BE2C (cell line): ENCODE results near the gene NRXN2.

ENCODE experiments used
- DNase-seq: peaks from one replicate; pipeline ENCODE4 v3.0.0-alpha.2; 2020
- H3K27me3 ChIP-seq: fragments of 250-450 bp; sonication (Bioruptor Pico); 2 replicates; pipeline ENCODE4 v1.5.1; 2020; ENCODE audit warnings: mild to moderate bottlenecking
- H3K36me3 ChIP-seq: fragments of 250-450 bp; sonication (Bioruptor Pico); 2 replicates; pipeline ENCODE4 v1.5.1; 2020; ENCODE audit warnings: mild to moderate bottlenecking
- H3K4me1 ChIP-seq: fragments of 250-450 bp; sonication (Bioruptor Pico); 2 replicates; pipeline ENCODE4 v1.5.1; 2020
- H3K4me3 ChIP-seq: 2 replicates; pipeline ENCODE4 v1.5.1; 2011; ENCODE audit warnings: low read depth, low read length
- H3K9me3 ChIP-seq: fragments of 250-450 bp; sonication (Bioruptor Pico); 2 replicates; pipeline ENCODE4 v1.5.1; 2020
- TF ChIP-seq, protein P1 (sequence below): IDR thresholded peaks from 2 replicates; pipeline ENCODE4 v1.5.1; 2012; ENCODE audit warnings: mild to moderate bottlenecking, low read depth, low read length

NRXN2 gene

DNA sequence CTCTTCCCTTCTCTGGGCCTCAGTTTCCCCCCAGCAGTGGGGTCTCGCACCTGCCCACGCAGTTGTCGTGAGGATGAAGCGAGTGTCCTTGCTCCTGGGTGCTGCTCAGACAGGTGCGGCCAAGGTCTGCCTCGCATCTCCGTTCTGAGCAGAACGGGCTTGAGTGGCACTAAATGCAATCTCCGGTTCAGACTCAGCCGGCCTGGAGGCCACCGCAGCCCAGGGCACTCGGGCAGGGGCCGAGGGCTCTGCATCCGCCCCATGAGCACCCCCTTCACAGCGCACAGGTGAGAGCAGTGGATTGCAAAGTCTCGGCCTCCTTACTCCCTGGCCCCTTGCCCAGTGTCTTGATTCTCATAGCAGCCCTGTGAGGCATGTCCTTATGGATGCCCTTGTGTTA, 162.1 kb downstream of the NRXN2 start:
- H3K27me3 ChIP-seq = no peaks in the 10 kb centered on the region
- TF ChIP-seq, protein P1, sequence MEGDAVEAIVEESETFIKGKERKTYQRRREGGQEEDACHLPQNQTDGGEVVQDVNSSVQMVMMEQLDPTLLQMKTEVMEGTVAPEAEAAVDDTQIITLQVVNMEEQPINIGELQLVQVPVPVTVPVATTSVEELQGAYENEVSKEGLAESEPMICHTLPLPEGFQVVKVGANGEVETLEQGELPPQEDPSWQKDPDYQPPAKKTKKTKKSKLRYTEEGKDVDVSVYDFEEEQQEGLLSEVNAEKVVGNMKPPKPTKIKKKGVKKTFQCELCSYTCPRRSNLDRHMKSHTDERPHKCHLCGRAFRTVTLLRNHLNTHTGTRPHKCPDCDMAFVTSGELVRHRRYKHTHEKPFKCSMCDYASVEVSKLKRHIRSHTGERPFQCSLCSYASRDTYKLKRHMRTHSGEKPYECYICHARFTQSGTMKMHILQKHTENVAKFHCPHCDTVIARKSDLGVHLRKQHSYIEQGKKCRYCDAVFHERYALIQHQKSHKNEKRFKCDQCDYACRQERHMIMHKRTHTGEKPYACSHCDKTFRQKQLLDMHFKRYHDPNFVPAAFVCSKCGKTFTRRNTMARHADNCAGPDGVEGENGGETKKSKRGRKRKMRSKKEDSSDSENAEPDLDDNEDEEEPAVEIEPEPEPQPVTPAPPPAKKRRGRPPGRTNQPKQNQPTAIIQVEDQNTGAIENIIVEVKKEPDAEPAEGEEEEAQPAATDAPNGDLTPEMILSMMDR = no peak
- no peak overlapping the region for H3K4me3 ChIP-seq
- H3K36me3 ChIP-seq = no peaks in the 10 kb centered on the region
- no peaks in the 10 kb centered on the region for H3K4me1 ChIP-seq
- no peak for DNase-seq
- no peaks in the 10 kb centered on the region for H3K9me3 ChIP-seq

GRCh38 chr11:64560139-64560771, 162.7 kb downstream of the NRXN2 start:
- Histone ChIP-seq H3K9me3 (no peaks in the 10 kb centered on the region), H3K36me3 (no peaks in the 10 kb centered on the region), H3K4me3 (no peak overlapping the region), H3K4me1 (no peaks in the 10 kb centered on the region), H3K27me3 (no peaks in the 10 kb centered on the region)
- DNase-seq = no peak
- TF ChIP-seq, protein P1 = no peak

GRCh38 chr11:64559351-64560138, 163.5 kb downstream of the NRXN2 start:
- Histone ChIP-seq H3K4me1 (no peaks in the 10 kb centered on the region), H3K27me3 (no peaks in the 10 kb centered on the region), H3K4me3 (no peak overlapping the region), H3K9me3 (no peaks in the 10 kb centered on the region), H3K36me3 (no peaks in the 10 kb centered on the region)
- no peak for DNase-seq
- TF ChIP-seq, protein P1 = no peak

- no peaks in the 10 kb centered on the region for H3K4me1 ChIP-seq
- TF ChIP-seq, protein P1 = no peak
- H3K27me3 ChIP-seq = no peaks in the 10 kb centered on the region
These were observed 164.1 kb downstream of the NRXN2 start for GRCh38 chr11:64558869-64559268.

GRCh38 chr11:64558065-64558745, 164.8 kb downstream of the NRXN2 start:
- Histone ChIP-seq H3K27me3 (no peaks in the 10 kb centered on the region), H3K36me3 (no peaks in the 10 kb centered on the region), H3K4me3 (no peak overlapping the region), H3K9me3 (no peaks in the 10 kb centered on the region), H3K4me1 (no peaks in the 10 kb centered on the region)
- TF ChIP-seq, protein P1 = no peak
- DNase-seq = no peak

More at GRCh38 chr11:64558869-64559268, 164.1 kb downstream of the NRXN2 start:
- Histone ChIP-seq H3K9me3 (no peaks in the 10 kb centered on the region), H3K4me3 (no peak overlapping the region), H3K36me3 (no peaks in the 10 kb centered on the region)
- DNase-seq = no peak
